Subcutaneous adipose tissue (tissue), 4 donors: Measurements from ENCODE around the gene LGI1. TPM values are rescaled to one million over a fixed set of nuclear protein-coding genes. Genes with fewer than 3 reads are reported as not detected.

ENCODE experiments used
- total RNA-seq, 4 donors: library from RNA; depleted of rRNA; stranded (reverse); fragments of >200 nt; gene quantifications; one replicate each; pipeline ENCODE4 v1.1.0, GENCODE V29; 2016
- TF ChIP-seq, protein P1 (sequence below): fragments of 450-650 bp; IDR thresholded peaks from one replicate; pipeline ENCODE4 v1.5.1; 2016; ENCODE audit warnings: low read depth, mild to moderate bottlenecking, control low read depth, antibody characterized with exemption, moderate library complexity

The LGI1 gene
- total RNA-seq, 4 donors from 2014 or later = 0.66 to 0.68 TPM; not detected in 2

GRCh38 chr10:93804200-93804599, 46.5 kb downstream of the LGI1 start:
- TF ChIP-seq, protein P1, sequence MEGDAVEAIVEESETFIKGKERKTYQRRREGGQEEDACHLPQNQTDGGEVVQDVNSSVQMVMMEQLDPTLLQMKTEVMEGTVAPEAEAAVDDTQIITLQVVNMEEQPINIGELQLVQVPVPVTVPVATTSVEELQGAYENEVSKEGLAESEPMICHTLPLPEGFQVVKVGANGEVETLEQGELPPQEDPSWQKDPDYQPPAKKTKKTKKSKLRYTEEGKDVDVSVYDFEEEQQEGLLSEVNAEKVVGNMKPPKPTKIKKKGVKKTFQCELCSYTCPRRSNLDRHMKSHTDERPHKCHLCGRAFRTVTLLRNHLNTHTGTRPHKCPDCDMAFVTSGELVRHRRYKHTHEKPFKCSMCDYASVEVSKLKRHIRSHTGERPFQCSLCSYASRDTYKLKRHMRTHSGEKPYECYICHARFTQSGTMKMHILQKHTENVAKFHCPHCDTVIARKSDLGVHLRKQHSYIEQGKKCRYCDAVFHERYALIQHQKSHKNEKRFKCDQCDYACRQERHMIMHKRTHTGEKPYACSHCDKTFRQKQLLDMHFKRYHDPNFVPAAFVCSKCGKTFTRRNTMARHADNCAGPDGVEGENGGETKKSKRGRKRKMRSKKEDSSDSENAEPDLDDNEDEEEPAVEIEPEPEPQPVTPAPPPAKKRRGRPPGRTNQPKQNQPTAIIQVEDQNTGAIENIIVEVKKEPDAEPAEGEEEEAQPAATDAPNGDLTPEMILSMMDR = no peak

DNA sequence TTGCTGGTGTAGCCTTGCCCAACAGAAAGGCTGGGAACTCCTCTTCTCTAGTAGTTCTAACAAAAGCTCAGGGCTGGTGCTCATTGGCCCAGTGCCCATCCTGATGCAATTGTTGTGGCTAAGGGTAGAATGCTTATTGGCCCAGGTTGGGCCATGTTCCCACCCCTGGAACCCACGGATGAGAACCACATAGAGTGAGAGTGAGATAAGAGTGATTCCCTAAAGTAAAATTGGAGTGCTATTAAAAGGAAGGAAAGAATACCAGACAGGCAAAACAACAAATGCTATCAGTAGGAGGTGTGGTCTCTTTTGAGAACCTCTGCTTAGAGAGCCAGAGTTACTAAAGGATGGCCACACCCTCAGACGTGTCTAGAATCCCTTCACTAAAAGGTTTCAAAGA, 49.2 kb downstream of the LGI1 start:
- TF ChIP-seq, protein P1 = no peak

DNA sequence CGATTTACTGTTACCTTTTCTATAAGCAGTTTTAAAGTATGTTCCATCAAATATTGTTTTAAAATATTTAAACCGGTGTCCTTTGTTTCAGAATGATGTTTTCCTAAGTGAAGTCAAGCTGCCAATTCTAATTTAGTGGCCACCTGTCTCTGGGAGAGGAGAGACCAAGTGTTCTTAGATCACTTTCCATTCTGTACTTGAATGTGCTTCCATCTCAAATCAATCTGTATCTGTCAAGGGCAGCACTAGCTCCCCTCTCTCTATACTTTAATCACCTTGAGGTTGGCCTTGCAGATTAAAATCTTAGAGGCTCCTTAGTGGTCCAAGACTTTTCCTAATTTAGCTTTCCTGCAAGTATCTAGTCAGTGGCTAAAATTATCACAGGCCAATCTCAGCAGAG, 49.6 kb downstream of the LGI1 start:
- TF ChIP-seq, protein P1 = no peak

- TF ChIP-seq, protein P1 = no peak
Observed at GRCh38 chr10:93812659-93813338, 55.1 kb downstream of the LGI1 start.

DNA sequence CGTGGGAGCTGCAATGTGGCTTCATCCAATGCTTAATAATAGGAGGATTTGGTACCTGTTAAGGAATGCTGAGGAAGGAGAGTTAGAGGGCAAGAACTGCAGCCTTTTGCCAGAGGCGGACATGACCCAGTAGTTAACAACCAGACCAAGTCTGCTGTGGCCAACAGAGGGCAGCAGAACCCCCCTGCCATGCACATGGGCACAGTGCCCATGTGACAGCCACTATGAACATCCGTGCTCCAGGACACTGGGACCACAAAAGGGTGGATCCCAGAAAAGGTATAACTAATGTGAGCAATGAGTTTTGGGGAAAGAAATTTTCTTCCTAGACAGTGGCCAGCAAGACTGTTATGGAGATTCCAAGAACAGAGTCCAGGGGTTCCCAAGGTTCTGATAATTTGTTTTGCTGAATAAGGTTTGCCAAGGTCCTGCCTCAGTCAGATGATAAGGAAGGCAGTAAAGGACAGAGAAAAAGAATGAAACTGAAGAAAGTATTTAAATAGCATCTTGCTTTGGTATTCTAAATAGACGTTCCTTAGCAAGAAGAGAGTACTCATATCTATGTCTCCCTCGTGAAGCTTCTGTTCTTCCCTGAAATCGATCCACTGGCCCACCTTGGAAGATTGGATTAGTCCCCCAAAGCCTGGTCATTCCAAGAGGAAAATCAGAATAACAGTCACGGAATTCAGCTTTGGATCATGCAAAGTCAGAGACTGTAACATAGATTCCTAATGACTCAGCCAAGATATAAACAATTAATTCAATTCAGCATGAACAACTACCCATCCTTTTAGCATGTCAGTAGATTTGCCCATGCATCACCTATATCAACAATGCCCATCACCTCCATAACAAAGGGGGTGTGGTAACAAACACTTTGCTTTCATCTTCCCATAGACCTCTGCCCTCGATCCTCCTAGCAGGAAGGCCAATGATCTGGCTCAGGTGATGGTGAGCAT, 56.0 kb downstream of the LGI1 start:
- TF ChIP-seq, protein P1 = no peak

DNA sequence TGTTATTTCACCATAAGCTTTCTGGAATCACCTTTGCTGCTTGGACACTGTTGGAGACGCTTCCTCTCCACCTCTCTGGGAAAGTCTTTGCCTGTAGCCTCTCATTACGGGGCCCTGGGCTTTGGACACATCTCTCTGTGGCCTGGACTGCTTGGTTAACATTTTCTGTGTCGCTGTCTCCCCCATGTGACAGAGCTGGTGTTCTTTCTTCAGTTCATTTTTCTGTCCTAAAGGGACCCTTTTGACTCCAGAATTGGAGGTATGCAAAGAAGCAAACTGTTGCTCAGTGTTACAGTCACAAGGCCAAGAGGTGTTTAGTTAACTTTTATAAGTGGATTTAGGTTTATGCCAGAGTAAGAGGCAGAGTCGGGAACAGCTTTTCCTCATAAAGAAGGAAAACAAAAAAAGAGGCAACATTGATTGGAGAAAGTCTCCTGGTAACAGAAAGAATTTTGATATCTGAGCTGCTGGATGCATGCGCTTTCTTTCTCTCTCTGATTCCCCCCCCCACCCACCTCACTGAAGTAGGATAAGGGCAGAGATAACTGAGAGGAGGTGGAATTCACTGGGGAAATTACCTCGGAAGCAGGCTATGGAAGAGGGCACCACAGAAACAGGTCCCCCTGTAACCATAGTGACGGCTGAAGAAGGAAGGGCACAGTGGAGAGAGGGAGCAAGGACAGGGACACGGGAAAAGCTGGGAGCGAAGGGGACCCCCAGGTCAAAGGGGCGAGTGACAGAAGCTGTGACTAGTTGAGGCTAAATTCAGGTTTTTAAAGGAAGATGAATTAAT, 57.8 kb downstream of the LGI1 start:
- TF ChIP-seq, protein P1 = no peak
